ENCODE data around the gene TPST2.

TPST2 gene

GRCh38 chr22:26566994-26567393, 22.9 kb downstream of the TPST2 start:
- no peak for TF ChIP-seq CTCF (IDR thresholded peaks at IDR 0.05)

GRCh38 chr22:26565889-26566288, 24.0 kb downstream of the TPST2 start:
- TF ChIP-seq CTCF (IDR thresholded peaks at IDR 0.05): no peak

GRCh38 chr22:26565181-26565580, 24.8 kb downstream of the TPST2 start:
- TF ChIP-seq CTCF (IDR thresholded peaks at IDR 0.05): no peak

- TF ChIP-seq CTCF (IDR thresholded peaks at IDR 0.05): no peak
These were observed 25.3 kb downstream of the TPST2 start for GRCh38 chr22:26564672-26565071.

GRCh38 chr22:26564181-26564580, 25.8 kb downstream of the TPST2 start:
- TF ChIP-seq CTCF (IDR thresholded peaks at IDR 0.05): no peak

GRCh38 chr22:26563022-26563421, 26.9 kb downstream of the TPST2 start:
- TF ChIP-seq CTCF (IDR thresholded peaks at IDR 0.05): no peak

- no peak for TF ChIP-seq CTCF (IDR thresholded peaks at IDR 0.05)
These were observed 28.0 kb downstream of the TPST2 start for GRCh38 chr22:26561756-26562417.
